OCI-LY7 (cell line): ENCODE data around the gene WNT8A.

Source experiments
- EZH2phosphoT487 ChIP-seq: fragments of 200-600 bp; sonication (generic); IDR thresholded peaks from 2 replicates; pipeline ENCODE4 v1.6.1; 2018; ENCODE audit warnings: low read depth, borderline replicate concordance, mild to moderate bottlenecking, mixed run types, antibody characterized with exemption, low read length, moderate library complexity, mixed read lengths
- TF ChIP-seq, protein P1 (sequence below): fragments of 200-600 bp; sonication (generic); conservative IDR thresholded peaks from 2 replicates; pipeline ENCODE4 v1.5.1; 2014; ENCODE audit warnings: mild to moderate bottlenecking, antibody characterized with exemption, low read length, moderate library complexity, mixed read lengths

- TF ChIP-seq, protein P1, sequence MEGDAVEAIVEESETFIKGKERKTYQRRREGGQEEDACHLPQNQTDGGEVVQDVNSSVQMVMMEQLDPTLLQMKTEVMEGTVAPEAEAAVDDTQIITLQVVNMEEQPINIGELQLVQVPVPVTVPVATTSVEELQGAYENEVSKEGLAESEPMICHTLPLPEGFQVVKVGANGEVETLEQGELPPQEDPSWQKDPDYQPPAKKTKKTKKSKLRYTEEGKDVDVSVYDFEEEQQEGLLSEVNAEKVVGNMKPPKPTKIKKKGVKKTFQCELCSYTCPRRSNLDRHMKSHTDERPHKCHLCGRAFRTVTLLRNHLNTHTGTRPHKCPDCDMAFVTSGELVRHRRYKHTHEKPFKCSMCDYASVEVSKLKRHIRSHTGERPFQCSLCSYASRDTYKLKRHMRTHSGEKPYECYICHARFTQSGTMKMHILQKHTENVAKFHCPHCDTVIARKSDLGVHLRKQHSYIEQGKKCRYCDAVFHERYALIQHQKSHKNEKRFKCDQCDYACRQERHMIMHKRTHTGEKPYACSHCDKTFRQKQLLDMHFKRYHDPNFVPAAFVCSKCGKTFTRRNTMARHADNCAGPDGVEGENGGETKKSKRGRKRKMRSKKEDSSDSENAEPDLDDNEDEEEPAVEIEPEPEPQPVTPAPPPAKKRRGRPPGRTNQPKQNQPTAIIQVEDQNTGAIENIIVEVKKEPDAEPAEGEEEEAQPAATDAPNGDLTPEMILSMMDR = no peak
- TF ChIP-seq EZH2phosphoT487 = no peak
These were observed 48.7 kb downstream of the WNT8A start for GRCh38 chr5:138132543-138132942.
